NB4 (cell line): ENCODE measurements around the gene CBLC.

Experiments used
- MYC ChIP-seq: IDR thresholded peaks from 2 replicates; pipeline ENCODE4 v1.6.1; 2011; ENCODE audit warnings: low read depth, low read length
- POLR2A ChIP-seq: IDR thresholded peaks from 2 replicates; pipeline ENCODE4 v1.6.1; 2011; ENCODE audit warnings: mild to moderate bottlenecking; ENCODE audit not compliant: insufficient read length; ENCODE audit errors: extremely low read depth
- TF ChIP-seq, protein P1 (sequence below): IDR thresholded peaks from one replicate; pipeline ENCODE4 v1.5.1; 2012; ENCODE audit warnings: low read depth, low read length

DNA sequence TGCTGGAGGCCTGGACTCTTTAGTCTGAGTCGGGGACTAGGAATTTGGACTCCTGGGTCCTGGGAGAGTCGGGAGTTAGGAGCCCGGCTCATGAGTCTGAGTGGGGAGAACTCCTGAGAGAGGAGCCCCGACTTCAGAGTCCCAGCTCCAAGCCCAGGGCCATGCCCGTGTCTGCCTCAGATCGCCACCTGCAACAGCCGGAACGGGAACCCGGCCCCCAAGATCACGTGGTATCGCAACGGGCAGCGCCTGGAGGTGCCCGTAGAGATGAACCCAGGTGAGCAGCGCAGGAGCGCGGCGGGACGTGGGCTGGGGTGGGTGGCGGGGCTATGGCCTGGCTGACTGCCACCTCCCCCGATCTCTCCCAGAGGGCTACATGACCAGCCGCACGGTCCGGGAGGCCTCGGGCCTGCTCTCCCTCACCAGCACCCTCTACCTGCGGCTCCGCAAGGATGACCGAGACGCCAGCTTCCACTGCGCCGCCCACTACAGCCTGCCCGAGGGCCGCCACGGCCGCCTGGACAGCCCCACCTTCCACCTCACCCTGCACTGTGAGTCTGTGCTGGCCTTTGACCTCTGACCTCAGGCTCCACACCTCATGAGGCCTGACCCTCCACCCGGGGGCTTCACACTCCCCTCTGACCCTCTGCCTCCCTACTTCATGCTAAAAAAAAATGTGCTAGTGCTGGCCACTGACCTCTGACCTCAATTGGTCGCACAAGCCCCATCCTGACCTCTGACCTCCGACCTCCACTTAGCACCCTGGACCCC is 35.6 kb downstream of the CBLC start:
- TF ChIP-seq POLR2A (no peak), MYC (no peak)
- TF ChIP-seq, protein P1, sequence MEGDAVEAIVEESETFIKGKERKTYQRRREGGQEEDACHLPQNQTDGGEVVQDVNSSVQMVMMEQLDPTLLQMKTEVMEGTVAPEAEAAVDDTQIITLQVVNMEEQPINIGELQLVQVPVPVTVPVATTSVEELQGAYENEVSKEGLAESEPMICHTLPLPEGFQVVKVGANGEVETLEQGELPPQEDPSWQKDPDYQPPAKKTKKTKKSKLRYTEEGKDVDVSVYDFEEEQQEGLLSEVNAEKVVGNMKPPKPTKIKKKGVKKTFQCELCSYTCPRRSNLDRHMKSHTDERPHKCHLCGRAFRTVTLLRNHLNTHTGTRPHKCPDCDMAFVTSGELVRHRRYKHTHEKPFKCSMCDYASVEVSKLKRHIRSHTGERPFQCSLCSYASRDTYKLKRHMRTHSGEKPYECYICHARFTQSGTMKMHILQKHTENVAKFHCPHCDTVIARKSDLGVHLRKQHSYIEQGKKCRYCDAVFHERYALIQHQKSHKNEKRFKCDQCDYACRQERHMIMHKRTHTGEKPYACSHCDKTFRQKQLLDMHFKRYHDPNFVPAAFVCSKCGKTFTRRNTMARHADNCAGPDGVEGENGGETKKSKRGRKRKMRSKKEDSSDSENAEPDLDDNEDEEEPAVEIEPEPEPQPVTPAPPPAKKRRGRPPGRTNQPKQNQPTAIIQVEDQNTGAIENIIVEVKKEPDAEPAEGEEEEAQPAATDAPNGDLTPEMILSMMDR: no peak
